ENCODE measurements around the gene NOXO1. TPM values are rescaled to one million over a fixed set of nuclear protein-coding genes. Genes with fewer than 3 reads are reported as not detected.

NOXO1 gene, protein sequence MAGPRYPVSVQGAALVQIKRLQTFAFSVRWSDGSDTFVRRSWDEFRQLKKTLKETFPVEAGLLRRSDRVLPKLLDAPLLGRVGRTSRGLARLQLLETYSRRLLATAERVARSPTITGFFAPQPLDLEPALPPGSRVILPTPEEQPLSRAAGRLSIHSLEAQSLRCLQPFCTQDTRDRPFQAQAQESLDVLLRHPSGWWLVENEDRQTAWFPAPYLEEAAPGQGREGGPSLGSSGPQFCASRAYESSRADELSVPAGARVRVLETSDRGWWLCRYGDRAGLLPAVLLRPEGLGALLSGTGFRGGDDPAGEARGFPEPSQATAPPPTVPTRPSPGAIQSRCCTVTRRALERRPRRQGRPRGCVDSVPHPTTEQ
- polyA plus RNA-seq, result 10 to 100 TPM in 2 of 4 donors, 1 to 10 TPM in 2; 3.1 to 30.5 (median 10.8) TPM
- long read RNA-seq, donor 1, result 0 reads
- long read RNA-seq, donor 2, result 0 reads
- long read RNA-seq, donor 3, result 0 reads
- long read RNA-seq, donor 4, result 0 reads
- long read RNA-seq, donor 5, result 0 reads
- long read RNA-seq, donor 6, partial matches to known transcripts, result 41 of 42 reads
- long read RNA-seq, donor 6, other reads (novel, unspliced or antisense), result 0 of 42 reads
- long read RNA-seq, donor 7, result 0 reads
- long read RNA-seq, donor 8, result 0 reads
- long read RNA-seq, donor 9, result 0 reads
- long read RNA-seq, donor 10, result 0 reads

GRCh38 chr16:1981398-1981836 is at the start of gene NOXO1:
NOXO1 (minus strand) TSS chr16:1981469; CDS start chr16:1981179, 290 bp downstream.
- Histone ChIP-seq H3K4me3 (ENCODE audit: low read depth in 1 of 3, low read length in 3 of 3) (peak within 1 kb of the TSS in 1 of 3 donors; percentile 6), H3K27me3 (ENCODE audit: control insufficient read depth in 3 of 3, insufficient read depth in 3 of 3, low read length in 3 of 3) (peaks cover 0 to 41% (median 5%) of the 10 kb centered on the region in 3 donors), H3K9me3 (ENCODE audit: control insufficient read depth in 2 of 2, insufficient read depth in 1 of 2, low read depth in 1 of 2, low read length in 1 of 2) (no peaks in the 10 kb centered on the region), H3K27ac (ENCODE audit: low read depth in 1 of 3, low read length in 2 of 3) (peak within 1 kb of the TSS; percentile 2 to 78 (median 5)), H3K36me3 (ENCODE audit: control insufficient read depth in 3 of 3, insufficient read depth in 2 of 3, low read depth in 1 of 3, low read length in 3 of 3) (peaks cover 0 to 40% (median 1%) of the 10 kb centered on the region in 3 donors), H3K4me1 (ENCODE audit: control insufficient read depth in 3 of 3, insufficient read depth in 2 of 3, low read depth in 1 of 3, low read length in 2 of 3) (peaks cover 0 to 65% (median 5%) of the 10 kb centered on the region in 3 donors)
- FAIRE-seq, result no peak
- DNase-seq, result peak; percentile 57 to 59
- 9 to 30% (median 18%) methylated on average over 6 of the region's 6 CpGs for WGBS, 3 donors

DNA sequence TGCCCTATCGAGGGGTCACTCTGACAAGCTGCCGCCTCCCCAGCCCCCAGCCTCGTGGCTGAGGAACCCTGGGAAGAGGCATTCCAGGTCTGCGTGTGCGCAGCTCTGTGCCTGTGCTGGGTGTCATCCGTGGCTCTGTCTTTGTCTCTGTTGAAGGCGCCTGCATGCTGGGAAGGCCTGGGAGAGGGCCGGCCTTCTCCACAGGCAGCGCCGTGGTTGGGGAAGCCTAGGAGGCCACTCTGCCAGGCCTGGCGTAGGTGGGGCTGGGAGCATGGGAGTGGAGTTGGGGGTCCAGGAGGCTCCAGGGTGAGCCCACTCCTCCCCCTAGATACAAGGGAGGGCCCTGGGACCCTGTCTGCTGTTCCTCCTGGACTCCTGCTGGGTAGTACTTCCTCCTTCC is 48.8 kb upstream of the NOXO1 start:
- Histone ChIP-seq H3K27ac (ENCODE audit: low read depth in 1 of 3, low read length in 2 of 3) (peak overlapping the region in 1 of 3 donors; percentile 8), H3K36me3 (ENCODE audit: control insufficient read depth in 3 of 3, insufficient read depth in 2 of 3, low read depth in 1 of 3, low read length in 3 of 3) (peaks cover 0 to 44% (median 0%) of the 10 kb centered on the region in 3 donors), H3K9me3 (ENCODE audit: control insufficient read depth in 2 of 2, insufficient read depth in 1 of 2, low read depth in 1 of 2, low read length in 1 of 2) (no peaks in the 10 kb centered on the region), H3K27me3 (ENCODE audit: control insufficient read depth in 3 of 3, insufficient read depth in 3 of 3, low read length in 3 of 3) (peaks cover 0 to 23% (median 0%) of the 10 kb centered on the region in 3 donors), H3K4me3 (ENCODE audit: low read depth in 1 of 3, low read length in 3 of 3) (no peak overlapping the region), H3K4me1 (ENCODE audit: control insufficient read depth in 3 of 3, insufficient read depth in 2 of 3, low read depth in 1 of 3, low read length in 2 of 3) (peaks cover 0 to 24% (median 2%) of the 10 kb centered on the region in 3 donors)
- DNase-seq (no peak), FAIRE-seq (no peak)
- WGBS, 3 donors, result 81 to 90% (median 88%) methylated on average over 11 of the region's 11 CpGs

DNA sequence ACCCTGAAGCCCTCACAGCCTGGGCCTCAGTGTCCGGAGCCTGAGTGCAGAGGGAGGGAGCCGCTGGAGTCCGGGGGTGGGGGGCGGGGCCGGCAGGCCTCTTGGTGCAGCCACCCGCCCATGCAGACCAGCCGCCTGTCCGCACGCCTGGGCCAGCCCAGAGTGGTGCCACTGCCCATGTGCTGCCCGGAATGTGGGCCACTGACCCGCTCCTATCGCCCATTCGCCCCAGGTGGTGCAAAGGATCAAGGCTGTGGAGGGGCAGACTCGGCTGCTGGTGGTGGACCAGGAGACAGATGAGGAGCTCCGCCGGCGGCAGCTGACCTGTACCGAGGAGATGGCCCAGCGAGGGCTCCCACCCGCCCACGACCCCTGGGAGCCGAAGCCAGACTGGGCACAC is 48.1 kb upstream of the NOXO1 start:
- no peak overlapping the region for H3K4me3 ChIP-seq (ENCODE audit: low read depth in 1 of 3, low read length in 3 of 3)
- peaks cover 0 to 20% (median 2%) of the 10 kb centered on the region in 3 donors for H3K4me1 ChIP-seq (ENCODE audit: control insufficient read depth in 3 of 3, insufficient read depth in 2 of 3, low read depth in 1 of 3, low read length in 2 of 3)
- peaks cover 0 to 42% (median 0%) of the 10 kb centered on the region in 3 donors for H3K36me3 ChIP-seq (ENCODE audit: control insufficient read depth in 3 of 3, insufficient read depth in 2 of 3, low read depth in 1 of 3, low read length in 3 of 3)
- 79 to 88% (median 88%) methylated on average over 18 to 22 of the region's 22 CpGs for WGBS, 3 donors
- FAIRE-seq (no peak), DNase-seq (no peak)
- peaks cover 0 to 25% (median 0%) of the 10 kb centered on the region in 3 donors for H3K27me3 ChIP-seq (ENCODE audit: control insufficient read depth in 3 of 3, insufficient read depth in 3 of 3, low read length in 3 of 3)
- no peaks in the 10 kb centered on the region for H3K9me3 ChIP-seq (ENCODE audit: control insufficient read depth in 2 of 2, insufficient read depth in 1 of 2, low read depth in 1 of 2, low read length in 1 of 2)
- H3K27ac ChIP-seq (ENCODE audit: low read depth in 1 of 3, low read length in 2 of 3), result no peak overlapping the region

- H3K27ac ChIP-seq (ENCODE audit: low read depth in 1 of 3, low read length in 2 of 3), result no peak overlapping the region
- H3K4me1 ChIP-seq (ENCODE audit: control insufficient read depth in 3 of 3, insufficient read depth in 2 of 3, low read depth in 1 of 3, low read length in 2 of 3), result peaks cover 0 to 22% (median 2%) of the 10 kb centered on the region in 3 donors
Observed at GRCh38 chr16:2028620-2029220, 47.5 kb upstream of the NOXO1 start.

DNA sequence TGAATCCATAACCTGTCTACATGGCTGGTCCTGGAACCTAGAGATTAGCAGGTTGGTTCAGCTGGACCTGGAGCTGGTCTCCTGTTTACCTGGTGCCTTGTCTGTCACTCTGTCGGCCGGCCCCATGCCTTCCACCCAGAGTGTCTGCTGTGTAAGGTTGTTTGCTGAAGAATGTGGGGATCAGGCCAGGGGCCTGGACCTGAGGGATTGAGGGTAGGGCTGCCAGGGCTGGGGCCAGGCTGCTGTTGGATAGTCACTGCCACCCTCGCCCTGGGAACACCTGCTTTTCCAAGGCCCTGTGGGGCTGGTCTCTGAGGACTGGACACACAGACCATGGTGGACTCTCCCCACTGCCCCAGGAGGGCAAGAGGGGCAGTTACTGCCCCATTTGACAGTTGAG is 46.9 kb upstream of the NOXO1 start:
- H3K36me3 ChIP-seq (ENCODE audit: control insufficient read depth in 3 of 3, insufficient read depth in 2 of 3, low read depth in 1 of 3, low read length in 3 of 3), result peaks cover 0 to 35% (median 0%) of the 10 kb centered on the region in 3 donors
- DNase-seq (no peak), FAIRE-seq (no peak)
- peak overlapping the region in 1 of 3 donors; percentile 53 for H3K4me3 ChIP-seq (ENCODE audit: low read depth in 1 of 3, low read length in 3 of 3)
- H3K27me3 ChIP-seq (ENCODE audit: control insufficient read depth in 3 of 3, insufficient read depth in 3 of 3, low read length in 3 of 3), result peaks cover 0 to 25% (median 0%) of the 10 kb centered on the region in 3 donors
- WGBS, 3 donors, result 73 to 86% (median 80%) methylated on average over 3 of the region's 3 CpGs
- H3K4me1 ChIP-seq (ENCODE audit: control insufficient read depth in 3 of 3, insufficient read depth in 2 of 3, low read depth in 1 of 3, low read length in 2 of 3), result peaks cover 0 to 21% (median 2%) of the 10 kb centered on the region in 3 donors
- peak overlapping the region in 1 of 3 donors; percentile 18 for H3K27ac ChIP-seq (ENCODE audit: low read depth in 1 of 3, low read length in 2 of 3)
- no peaks in the 10 kb centered on the region for H3K9me3 ChIP-seq (ENCODE audit: control insufficient read depth in 2 of 2, insufficient read depth in 1 of 2, low read depth in 1 of 2, low read length in 1 of 2)

More at GRCh38 chr16:2028620-2029220, 47.5 kb upstream of the NOXO1 start:
- WGBS, 3 donors, result 74 to 84% (median 76%) methylated on average over 11 to 18 of the region's 18 CpGs
- peak overlapping the region in 1 of 3 donors; percentile 53 for H3K4me3 ChIP-seq (ENCODE audit: low read depth in 1 of 3, low read length in 3 of 3)
- peaks cover 0 to 25% (median 0%) of the 10 kb centered on the region in 3 donors for H3K27me3 ChIP-seq (ENCODE audit: control insufficient read depth in 3 of 3, insufficient read depth in 3 of 3, low read length in 3 of 3)
- no peaks in the 10 kb centered on the region for H3K9me3 ChIP-seq (ENCODE audit: control insufficient read depth in 2 of 2, insufficient read depth in 1 of 2, low read depth in 1 of 2, low read length in 1 of 2)
- DNase-seq, result no peak
- peaks cover 0 to 39% (median 0%) of the 10 kb centered on the region in 3 donors for H3K36me3 ChIP-seq (ENCODE audit: control insufficient read depth in 3 of 3, insufficient read depth in 2 of 3, low read depth in 1 of 3, low read length in 3 of 3)
- FAIRE-seq, result no peak

GRCh38 chr16:2027024-2028010 is 46.0 kb upstream of the NOXO1 start:
- peaks cover 0 to 29% (median 0%) of the 10 kb centered on the region in 3 donors for H3K36me3 ChIP-seq (ENCODE audit: control insufficient read depth in 3 of 3, insufficient read depth in 2 of 3, low read depth in 1 of 3, low read length in 3 of 3)
- DNase-seq (no peak), FAIRE-seq (no peak)
- H3K9me3 ChIP-seq (ENCODE audit: control insufficient read depth in 2 of 2, insufficient read depth in 1 of 2, low read depth in 1 of 2, low read length in 1 of 2), result no peaks in the 10 kb centered on the region
- H3K4me3 ChIP-seq (ENCODE audit: low read depth in 1 of 3, low read length in 3 of 3), result peak overlapping the region; percentile 53 to 65 (median 58)
- WGBS, 3 donors, result 5 to 7% (median 6%) methylated on average over 45 to 76 of the region's 76 CpGs
- H3K27ac ChIP-seq (ENCODE audit: low read depth in 1 of 3, low read length in 2 of 3), result peak overlapping the region in 1 of 3 donors; percentile 57
- H3K27me3 ChIP-seq (ENCODE audit: control insufficient read depth in 3 of 3, insufficient read depth in 3 of 3, low read length in 3 of 3), result peaks cover 0 to 30% (median 0%) of the 10 kb centered on the region in 3 donors
- H3K4me1 ChIP-seq (ENCODE audit: control insufficient read depth in 3 of 3, insufficient read depth in 2 of 3, low read depth in 1 of 3, low read length in 2 of 3), result peaks cover 0 to 27% (median 2%) of the 10 kb centered on the region in 3 donors

GRCh38 chr16:2026461-2027023 is 45.3 kb upstream of the NOXO1 start, which contains the start of gene NHERF2:
NHERF2 (plus strand) TSS chr16:2026902; CDS start chr16:2027006, 104 bp downstream.
- peak within 1 kb of the TSS; percentile 53 to 65 (median 58) for H3K4me3 ChIP-seq (ENCODE audit: low read depth in 1 of 3, low read length in 3 of 3)
- no peak for FAIRE-seq
- peak within 1 kb of the TSS in 1 of 3 donors; percentile 57 for H3K27ac ChIP-seq (ENCODE audit: low read depth in 1 of 3, low read length in 2 of 3)
- H3K9me3 ChIP-seq (ENCODE audit: control insufficient read depth in 2 of 2, insufficient read depth in 1 of 2, low read depth in 1 of 2, low read length in 1 of 2), result no peaks in the 10 kb centered on the region
- WGBS, 3 donors, result 8 to 15% (median 10%) methylated on average over 21 to 59 of the region's 59 CpGs
- H3K36me3 ChIP-seq (ENCODE audit: control insufficient read depth in 3 of 3, insufficient read depth in 2 of 3, low read depth in 1 of 3, low read length in 3 of 3), result peaks cover 0 to 25% (median 0%) of the 10 kb centered on the region in 3 donors
- peak in 1 of 2 donors; percentile 36 for DNase-seq
- H3K4me1 ChIP-seq (ENCODE audit: control insufficient read depth in 3 of 3, insufficient read depth in 2 of 3, low read depth in 1 of 3, low read length in 2 of 3), result peaks cover 0 to 27% (median 2%) of the 10 kb centered on the region in 3 donors
- H3K27me3 ChIP-seq (ENCODE audit: control insufficient read depth in 3 of 3, insufficient read depth in 3 of 3, low read length in 3 of 3), result peaks cover 0 to 32% (median 0%) of the 10 kb centered on the region in 3 donors

All from small intestine (tissue), 16 donors.